GM21619 (cell line): ENCODE measurements around the gene UBXN2A.
"Not testable (repeated sequence)": the region's sequence is repeated elsewhere in the genome, so short reads cannot be mapped to it uniquely, and the experiment has no call there.

ENCODE experiments used
- ATAC-seq: cut with Tn5 transposase; IDR thresholded peaks from one replicate; pipeline ENCODE4 v1.9.1; 2021; ENCODE audit not compliant: unreplicated experiment

UBXN2A gene

DNA sequence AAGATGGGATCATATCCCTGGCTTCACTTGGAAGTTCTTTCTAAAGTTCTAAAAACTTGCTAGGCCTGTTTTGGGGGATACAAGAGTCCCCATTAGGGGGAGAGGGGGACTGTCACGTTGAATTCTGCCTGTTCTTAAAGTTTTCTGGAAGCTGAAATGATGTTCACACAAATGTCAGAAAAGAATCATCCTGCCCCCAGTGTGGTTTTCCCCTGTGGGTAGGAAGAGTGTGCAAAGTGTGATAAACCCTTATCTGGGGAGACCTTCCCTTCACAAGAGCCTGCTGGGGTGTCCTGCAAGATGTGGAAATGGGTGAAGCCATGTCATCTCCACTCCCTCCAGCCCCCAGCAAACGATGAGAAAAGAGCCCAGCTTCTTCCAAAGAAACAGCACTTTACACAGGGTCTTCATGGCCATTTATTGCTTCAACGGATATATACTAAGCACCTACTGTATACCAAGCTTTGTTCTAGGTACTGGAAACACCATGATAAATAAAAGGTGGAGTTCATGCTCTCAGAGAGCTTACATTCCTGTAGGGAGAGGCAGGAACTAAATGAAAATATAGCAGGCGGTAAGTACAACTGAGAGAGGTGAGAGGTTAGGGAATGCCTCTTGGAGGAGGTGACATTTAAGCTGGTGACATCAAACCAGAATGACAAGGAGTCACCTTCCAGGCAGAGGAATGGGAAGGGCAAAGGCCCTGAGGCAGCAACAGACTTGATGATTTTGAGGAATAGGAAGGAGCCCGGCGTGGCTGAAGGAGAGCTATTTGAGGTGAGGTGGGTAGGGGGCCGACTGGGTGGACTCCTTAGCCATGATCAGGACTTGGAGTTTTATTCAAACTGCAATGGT, 71.2 kb downstream of the UBXN2A start:
- ATAC-seq = no peak

GRCh38 chr2:24012521-24013188, 72.4 kb downstream of the UBXN2A start:
- no peak for ATAC-seq

DNA sequence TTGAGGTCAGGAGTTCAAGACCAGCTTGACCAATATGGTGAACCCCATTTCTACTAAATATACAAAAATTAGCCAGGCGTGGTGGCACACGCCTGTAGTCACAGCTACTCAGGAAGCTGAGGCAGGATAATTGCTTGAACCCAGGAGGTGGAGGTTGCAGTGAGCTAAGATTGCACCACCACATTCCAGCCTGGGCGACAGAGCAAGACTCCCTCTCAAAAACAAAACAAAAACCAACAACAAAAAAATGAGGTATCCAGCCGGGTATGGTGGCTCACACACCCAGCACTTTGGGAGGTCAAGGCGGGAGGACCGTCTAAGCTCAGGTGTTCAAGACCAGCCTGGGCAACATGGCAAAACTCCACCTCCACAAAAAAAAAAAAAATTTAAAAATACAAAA, 74.6 kb downstream of the UBXN2A start:
- not testable (repeated sequence) for ATAC-seq

GRCh38 chr2:24015562-24016375, 75.5 kb downstream of the UBXN2A start:
- ATAC-seq = no peak

DNA sequence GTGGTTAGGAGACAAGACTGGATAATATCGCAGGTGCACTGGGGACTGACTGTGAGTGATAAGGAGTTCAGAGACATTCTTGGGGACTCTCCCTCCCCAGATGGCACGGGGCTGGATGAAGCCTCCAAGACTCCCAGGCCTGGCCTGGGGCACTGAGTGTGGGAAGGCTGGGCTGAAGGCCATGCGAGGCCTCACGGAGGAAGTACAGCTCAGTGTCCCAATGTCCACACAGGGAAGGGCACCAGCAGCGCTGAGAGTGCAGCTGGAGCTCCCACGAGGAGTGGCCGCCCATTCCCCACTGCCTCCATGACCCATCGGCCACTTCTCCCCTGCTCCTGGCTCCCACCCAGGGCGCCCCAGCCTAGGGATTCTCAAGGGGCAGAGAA, 76.1 kb downstream of the UBXN2A start:
- no peak for ATAC-seq

GRCh38 chr2:24016853-24017703, 76.8 kb downstream of the UBXN2A start:
- no peak for ATAC-seq

- ATAC-seq = no peak
Measured at GRCh38 chr2:24017711-24018110, 77.4 kb downstream of the UBXN2A start.

GRCh38 chr2:24018241-24018640, 78.0 kb downstream of the UBXN2A start:
- no peak for ATAC-seq

DNA sequence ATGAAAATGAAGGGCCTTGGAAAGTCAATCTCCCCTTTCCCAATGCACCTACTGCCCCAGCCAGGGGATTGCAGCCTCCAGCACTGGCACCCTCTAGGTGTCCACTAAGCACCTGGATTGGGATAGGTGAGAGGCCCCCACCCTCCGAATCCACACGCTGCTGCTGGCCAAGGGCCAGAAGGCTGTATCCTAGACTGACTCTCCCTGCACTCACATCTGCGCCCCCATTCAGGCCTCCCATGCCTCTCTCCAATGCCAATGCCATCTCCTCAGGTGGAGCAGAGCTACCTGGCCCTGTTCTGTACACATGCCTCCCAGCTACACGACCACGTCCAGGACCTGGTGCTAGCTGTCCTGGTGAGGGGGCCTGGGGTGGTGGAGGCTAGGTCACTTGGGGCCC, 79.5 kb downstream of the UBXN2A start:
- ATAC-seq = no peak

DNA sequence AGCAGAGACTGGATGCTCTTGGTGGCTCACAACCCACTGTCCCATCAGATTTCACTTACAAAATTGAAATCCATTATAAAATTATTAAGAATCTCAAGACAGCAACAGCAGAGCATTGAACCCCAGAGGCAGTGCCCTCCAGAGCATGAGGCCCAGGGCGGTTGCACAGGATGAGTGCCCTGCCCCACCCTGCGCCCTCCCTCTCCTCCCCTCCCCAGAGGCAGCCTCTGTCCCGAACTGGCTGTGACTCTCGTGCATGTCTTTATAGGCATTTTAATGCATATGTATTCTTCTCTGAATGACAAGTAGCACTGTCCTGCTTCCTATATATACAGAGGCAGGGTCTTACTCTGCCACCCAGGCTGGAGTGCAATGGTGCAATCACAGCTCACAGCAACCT, 80.0 kb downstream of the UBXN2A start:
- no peak for ATAC-seq

- no peak for ATAC-seq
Measured at GRCh38 chr2:24021122-24021998, 81.1 kb downstream of the UBXN2A start.

DNA sequence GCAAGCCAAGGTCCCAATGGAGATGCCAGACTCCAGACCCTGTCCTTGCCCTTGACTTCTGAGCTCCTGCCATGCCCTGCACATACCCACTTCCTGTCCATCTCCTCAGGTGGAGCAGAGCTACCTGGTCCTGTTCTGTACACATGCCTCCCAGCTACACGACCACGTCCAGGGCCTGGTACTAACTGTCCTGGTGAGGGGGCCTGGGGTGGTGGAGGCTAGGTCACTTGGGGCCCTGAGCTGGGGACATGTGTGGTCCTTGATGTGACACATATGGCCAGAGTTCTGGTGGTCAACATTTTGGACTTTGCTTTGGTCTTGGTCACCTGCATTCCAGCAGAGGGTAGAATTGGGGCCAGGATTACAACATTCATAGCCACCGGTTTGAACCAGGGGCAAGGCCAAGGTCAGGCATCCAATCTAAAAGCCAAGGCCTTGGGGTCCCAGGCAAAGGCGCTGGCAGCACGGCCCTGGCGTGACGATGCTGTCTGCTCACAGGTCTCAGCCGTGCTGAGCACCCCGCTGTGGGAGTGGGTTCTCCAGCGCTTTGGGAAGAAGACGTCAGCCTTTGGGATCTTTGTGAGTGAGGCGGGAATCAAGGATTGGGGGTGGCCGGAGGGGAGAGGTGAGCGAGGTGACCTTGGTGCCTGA, 82.2 kb downstream of the UBXN2A start:
- no peak for ATAC-seq

DNA sequence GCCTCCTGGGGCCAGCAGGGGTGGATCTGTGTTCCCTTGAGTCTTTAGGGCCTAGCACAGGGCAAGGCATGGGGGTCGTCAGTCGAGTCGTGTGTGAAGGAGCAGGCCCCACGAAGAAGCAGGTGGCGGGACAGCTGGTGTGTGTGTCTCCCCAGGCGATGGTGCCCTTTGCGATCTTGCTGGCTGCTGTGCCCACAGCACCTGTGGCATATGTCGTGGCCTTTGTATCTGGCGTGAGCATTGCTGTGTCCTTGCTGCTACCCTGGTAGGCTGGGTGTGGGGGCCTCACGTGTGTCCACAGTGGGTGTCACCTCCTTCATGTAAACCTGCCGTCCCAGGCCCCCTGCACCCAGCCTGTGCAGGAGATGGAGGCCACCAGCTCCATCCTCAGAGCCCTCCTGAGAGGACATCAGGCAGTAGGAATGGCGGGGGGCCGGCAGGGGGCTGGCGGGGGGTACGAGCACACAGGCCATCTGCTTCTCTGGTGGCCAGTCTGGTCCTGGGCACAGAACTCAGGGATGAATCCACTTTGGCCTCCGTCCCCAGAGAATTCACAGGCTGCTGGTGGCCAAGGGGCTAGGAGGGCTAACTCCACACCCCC, 82.8 kb downstream of the UBXN2A start:
- no peak for ATAC-seq

GRCh38 chr2:24024018-24024417, 83.8 kb downstream of the UBXN2A start:
- ATAC-seq = no peak

DNA sequence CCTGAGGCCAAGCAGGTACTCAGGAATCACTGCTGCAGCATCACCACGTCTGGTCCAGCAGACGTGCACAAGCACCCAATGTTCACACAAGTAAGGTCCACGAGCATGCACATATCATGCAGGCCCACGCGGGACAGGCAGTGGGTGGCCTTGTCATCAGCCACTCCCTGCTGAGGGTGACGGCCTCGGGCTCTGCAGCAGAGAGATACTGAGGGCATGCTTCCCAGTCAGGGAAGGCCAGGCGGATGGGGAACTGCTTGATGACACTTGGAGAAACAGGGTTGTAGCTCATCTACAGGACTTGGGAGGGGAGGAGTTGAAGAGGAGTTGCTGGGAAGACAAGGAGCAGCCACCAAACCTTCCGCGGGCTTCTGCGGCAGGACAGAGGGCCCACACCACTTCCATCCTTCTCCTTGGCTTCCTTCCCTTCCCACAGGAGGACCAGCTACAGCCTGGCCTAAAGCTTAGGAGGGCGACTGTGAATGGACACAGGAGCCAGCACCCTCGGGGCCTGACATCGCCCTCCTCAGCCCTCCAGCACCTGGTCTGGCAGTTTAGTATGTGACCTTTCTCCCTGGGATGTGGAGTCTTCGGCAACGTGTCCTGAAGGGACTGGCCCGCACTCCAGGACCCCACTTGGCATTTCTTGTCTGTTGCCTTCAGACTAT, 84.9 kb downstream of the UBXN2A start:
- ATAC-seq = no peak

DNA sequence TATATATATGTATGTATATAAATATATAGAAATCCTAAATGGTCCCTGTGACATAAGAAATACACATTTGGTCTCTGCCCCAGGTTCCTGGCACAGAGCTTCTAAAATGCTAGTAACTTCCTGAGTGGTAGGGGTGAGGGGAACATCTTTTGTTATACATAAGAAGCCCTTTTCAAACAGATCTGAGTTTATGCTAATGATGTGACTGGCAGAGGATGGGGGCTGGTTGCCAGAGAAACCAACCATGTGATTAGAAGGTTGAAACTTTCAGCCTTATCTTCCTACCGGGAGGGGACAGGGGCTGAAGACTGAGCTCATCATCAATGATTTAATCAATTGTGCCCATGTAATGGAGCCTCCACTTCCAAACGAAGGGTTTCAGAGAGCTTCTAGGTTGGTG, 86.0 kb downstream of the UBXN2A start:
- ATAC-seq = no peak

GRCh38 chr2:24038786-24039499, 98.7 kb downstream of the UBXN2A start:
- no peak for ATAC-seq

DNA sequence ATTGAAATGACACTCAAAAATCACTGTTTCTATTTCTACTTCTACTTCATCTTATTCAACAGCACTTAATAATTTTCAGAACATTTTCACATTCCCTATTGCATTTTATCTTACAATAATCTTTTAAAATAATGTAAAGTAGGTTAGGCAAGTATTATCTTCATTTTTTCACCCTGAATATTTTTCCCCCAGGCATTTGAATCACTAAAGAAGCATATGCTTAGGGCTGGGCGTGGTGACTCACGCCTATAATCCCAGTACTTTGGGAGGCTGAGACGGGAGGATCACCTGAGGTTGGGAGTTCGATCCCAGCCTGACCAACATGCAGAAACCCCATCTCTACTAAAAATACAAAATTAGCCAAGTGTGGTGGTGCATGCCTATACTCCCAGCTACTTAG, 100.2 kb downstream of the UBXN2A start:
- ATAC-seq = no peak
